IMR-90 (cell line): ENCODE results near the gene SVEP1.

Source experiments
- BHLHE40 ChIP-seq: fragments of 150-350 bp; IDR thresholded peaks from 2 replicates; pipeline ENCODE4 v1.6.1; 2016; ENCODE audit warnings: mild to moderate bottlenecking, low read depth, low read length
- CEBPB ChIP-seq: IDR thresholded peaks from 2 replicates; pipeline ENCODE4 v1.6.1; 2012; ENCODE audit warnings: low read depth, low read length, improper control_type of control experiment
- CHD1 ChIP-seq: IDR thresholded peaks from 2 replicates; pipeline ENCODE4 v1.6.1; 2012; ENCODE audit warnings: low read depth, low read length, improper control_type of control experiment
- MAFK ChIP-seq: IDR thresholded peaks from 2 replicates; pipeline ENCODE4 v1.6.1; 2012; ENCODE audit warnings: low read depth, low read length, improper control_type of control experiment
- NFE2L2 ChIP-seq: fragments of 150-350 bp; IDR thresholded peaks from 2 replicates; pipeline ENCODE4 v1.6.1; 2016; ENCODE audit warnings: low read depth, mild to moderate bottlenecking, low read length
- POLR2A ChIP-seq: IDR thresholded peaks from 2 replicates; pipeline ENCODE4 v1.6.1; 2012; ENCODE audit warnings: mild to moderate bottlenecking, low read depth, low read length
- RAD21 ChIP-seq: IDR thresholded peaks from 2 replicates; pipeline ENCODE4 v1.6.1; 2012; ENCODE audit warnings: low read length, improper control_type of control experiment
- RCOR1 ChIP-seq: IDR thresholded peaks from 2 replicates; pipeline ENCODE4 v1.6.1; 2012; ENCODE audit warnings: mild to moderate bottlenecking, low read length, improper control_type of control experiment; ENCODE audit not compliant: insufficient replicate concordance
- RFX5 ChIP-seq: IDR thresholded peaks from 2 replicates; pipeline ENCODE4 v1.8.0; 2012; ENCODE audit warnings: low read depth, mild to moderate bottlenecking, low read length, moderate library complexity
- SMC3 ChIP-seq: fragments of 150-350 bp; IDR thresholded peaks from 2 replicates; pipeline ENCODE4 v1.6.1; 2016; ENCODE audit warnings: low read depth, mild to moderate bottlenecking, antibody characterized with exemption, low read length, moderate library complexity
- TF ChIP-seq, protein P1 (sequence below): conservative IDR thresholded peaks from 2 replicates; pipeline ENCODE4 v1.5.1; 2012; ENCODE audit warnings: mild to moderate bottlenecking, low read depth, low read length, improper control_type of control experiment
- TF ChIP-seq, protein P2 (sequence below): fragments of 150-350 bp; IDR thresholded peaks from 2 replicates; pipeline ENCODE4 v1.6.1; 2017; ENCODE audit warnings: mild to moderate bottlenecking, antibody characterized with exemption, low read length, low read depth
- TF ChIP-seq, protein P3 (sequence below): fragments of 150-350 bp; IDR thresholded peaks from 2 replicates; pipeline ENCODE4 v1.6.1; 2016; ENCODE audit warnings: low read depth, mild to moderate bottlenecking, low read length, moderate library complexity, borderline replicate concordance

DNA sequence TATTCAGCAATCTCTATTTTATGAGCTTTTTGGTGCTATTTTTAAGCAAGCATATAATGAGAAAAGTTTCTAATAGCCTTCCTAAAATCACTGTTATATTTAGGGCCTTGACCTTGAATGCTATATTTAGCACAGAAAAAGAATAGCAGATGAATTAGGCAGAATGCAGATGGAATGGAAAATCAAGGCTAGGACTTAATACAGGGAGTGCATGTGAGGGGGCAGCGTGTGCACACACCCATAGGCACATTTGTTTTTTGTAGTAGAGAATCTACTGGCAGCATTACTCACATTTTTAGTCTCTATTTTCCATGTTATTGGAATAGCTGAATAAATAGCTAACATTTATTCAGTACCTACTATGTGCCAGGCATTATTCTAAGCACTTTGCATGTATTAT lies 79.9 kb downstream of the SVEP1 start:
- TF ChIP-seq POLR2A (no peak), RFX5 (no peak), RAD21 (no peak), MAFK (no peak), SMC3 (no peak), NFE2L2 (no peak), CEBPB (no peak), BHLHE40 (no peak), CHD1 (no peak), RCOR1 (no peak)
- TF ChIP-seq, protein P1, sequence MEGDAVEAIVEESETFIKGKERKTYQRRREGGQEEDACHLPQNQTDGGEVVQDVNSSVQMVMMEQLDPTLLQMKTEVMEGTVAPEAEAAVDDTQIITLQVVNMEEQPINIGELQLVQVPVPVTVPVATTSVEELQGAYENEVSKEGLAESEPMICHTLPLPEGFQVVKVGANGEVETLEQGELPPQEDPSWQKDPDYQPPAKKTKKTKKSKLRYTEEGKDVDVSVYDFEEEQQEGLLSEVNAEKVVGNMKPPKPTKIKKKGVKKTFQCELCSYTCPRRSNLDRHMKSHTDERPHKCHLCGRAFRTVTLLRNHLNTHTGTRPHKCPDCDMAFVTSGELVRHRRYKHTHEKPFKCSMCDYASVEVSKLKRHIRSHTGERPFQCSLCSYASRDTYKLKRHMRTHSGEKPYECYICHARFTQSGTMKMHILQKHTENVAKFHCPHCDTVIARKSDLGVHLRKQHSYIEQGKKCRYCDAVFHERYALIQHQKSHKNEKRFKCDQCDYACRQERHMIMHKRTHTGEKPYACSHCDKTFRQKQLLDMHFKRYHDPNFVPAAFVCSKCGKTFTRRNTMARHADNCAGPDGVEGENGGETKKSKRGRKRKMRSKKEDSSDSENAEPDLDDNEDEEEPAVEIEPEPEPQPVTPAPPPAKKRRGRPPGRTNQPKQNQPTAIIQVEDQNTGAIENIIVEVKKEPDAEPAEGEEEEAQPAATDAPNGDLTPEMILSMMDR: no peak
- TF ChIP-seq, protein P2, sequence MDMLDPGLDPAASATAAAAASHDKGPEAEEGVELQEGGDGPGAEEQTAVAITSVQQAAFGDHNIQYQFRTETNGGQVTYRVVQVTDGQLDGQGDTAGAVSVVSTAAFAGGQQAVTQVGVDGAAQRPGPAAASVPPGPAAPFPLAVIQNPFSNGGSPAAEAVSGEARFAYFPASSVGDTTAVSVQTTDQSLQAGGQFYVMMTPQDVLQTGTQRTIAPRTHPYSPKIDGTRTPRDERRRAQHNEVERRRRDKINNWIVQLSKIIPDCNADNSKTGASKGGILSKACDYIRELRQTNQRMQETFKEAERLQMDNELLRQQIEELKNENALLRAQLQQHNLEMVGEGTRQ: no peak
- TF ChIP-seq, protein P3, sequence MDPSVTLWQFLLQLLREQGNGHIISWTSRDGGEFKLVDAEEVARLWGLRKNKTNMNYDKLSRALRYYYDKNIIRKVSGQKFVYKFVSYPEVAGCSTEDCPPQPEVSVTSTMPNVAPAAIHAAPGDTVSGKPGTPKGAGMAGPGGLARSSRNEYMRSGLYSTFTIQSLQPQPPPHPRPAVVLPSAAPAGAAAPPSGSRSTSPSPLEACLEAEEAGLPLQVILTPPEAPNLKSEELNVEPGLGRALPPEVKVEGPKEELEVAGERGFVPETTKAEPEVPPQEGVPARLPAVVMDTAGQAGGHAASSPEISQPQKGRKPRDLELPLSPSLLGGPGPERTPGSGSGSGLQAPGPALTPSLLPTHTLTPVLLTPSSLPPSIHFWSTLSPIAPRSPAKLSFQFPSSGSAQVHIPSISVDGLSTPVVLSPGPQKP: no peak
